Panc1 (cell line): ENCODE measurements around the gene WDFY3.
A peak's percentile ranks its signal among the peaks of the same experiment; 100 is the strongest.

Source experiments
- CTCF ChIP-seq: fragments of 450-650 bp; IDR thresholded peaks from 2 replicates; pipeline ENCODE4 v1.5.1; 2017; ENCODE audit warnings: mild to moderate bottlenecking
- POLR2AphosphoS5 ChIP-seq: IDR thresholded peaks from 2 replicates; pipeline ENCODE4 v1.6.1; 2012; ENCODE audit warnings: mild to moderate bottlenecking, low read depth, low read length, moderate library complexity

GRCh38 chr4:84750260-84750959 is 216.1 kb downstream of the WDFY3 start:
- peak; percentile 59; the same call in 1 of the 2 replicates for TF ChIP-seq CTCF
- no peak for TF ChIP-seq POLR2AphosphoS5
